GM12878 (cell line): ENCODE data around the gene HAVCR1. TPM values are rescaled to one million over a fixed set of nuclear protein-coding genes. Genes with fewer than 3 reads are reported as not detected.

Source experiments
- ATAC-seq: fragments of 200-7000 bp; cut with Tn5 transposase; 3 replicates; pipeline ENCODE4 v1.9.1; 2020; ENCODE audit warnings: mild to moderate bottlenecking, moderate library complexity
- BruUV-seq: library from RNA; stranded (reverse); fragments of 400-500 nt; replicated peaks from 2 replicates; lab custom pipeline; 2021; lab: Mats Ljungman, UMichigan
- CTCF ChIA-PET: fragments of 300-600 bp; sonication (Branson Sonifier 250); formaldehyde crosslinking; extraction: SDS; loops from one replicate; lab custom pipeline; 2021; ENCODE audit warnings: inconsistent platforms; lab: Yijun Ruan, JAX
- POLR2A ChIA-PET: fragments of 350-600 bp; formaldehyde crosslinking; extraction: SDS; loops from one replicate; lab custom pipeline; 2021; ENCODE audit warnings: inconsistent platforms; lab: Charles Lee
- RAD21 ChIA-PET: fragments of 300-600 bp; sonication (Branson Sonifier 250); formaldehyde crosslinking; loops from one replicate; lab custom pipeline; 2023; ENCODE audit warnings: antibody characterized with exemption; ENCODE audit not compliant: unreplicated experiment; lab: Charles Lee
- SMC1A ChIA-PET: fragments of 300-600 bp; sonication (Branson Sonifier 250); formaldehyde crosslinking; loops from one replicate; lab custom pipeline; 2023; ENCODE audit not compliant: unreplicated experiment, uncharacterized antibody; lab: Charles Lee
- DNase-seq: peaks from one replicate; pipeline ENCODE4 v3.0.0-alpha.2; 2011; ENCODE audit warnings: low read depth, low spot score
- FAIRE-seq: peaks from 3 replicates; lab custom pipeline; 2011; peaks lifted over from hg19 to GRCh38; lab: Jason Lieb, UNC
- H2AFZ ChIP-seq: 2 replicates; pipeline ENCODE4 v1.6.0; 2011; ENCODE audit warnings: low read depth, low read length, control low read depth; ENCODE audit not compliant: control insufficient read depth
- H3K27ac ChIP-seq: 2 replicates; pipeline ENCODE4 v1.5.1; 2011; ENCODE audit warnings: control low read depth; ENCODE audit not compliant: control insufficient read depth, insufficient read depth
- H3K27me3 ChIP-seq, 2 experiments: replicated peaks in 1 of 2; 2 replicates each; pipeline versions ENCODE4 v1.6.0 to v1.6.1; 2011; ENCODE audit warnings: low read length in 1 of 2; ENCODE audit not compliant: control insufficient read depth in 2 of 2, insufficient read depth in 2 of 2
- H3K36me3 ChIP-seq, 2 experiments: 2 replicates each; pipeline ENCODE4 v1.5.1; 2011; ENCODE audit warnings: low read length in 1 of 2; ENCODE audit not compliant: control insufficient read depth in 2 of 2, insufficient read depth in 2 of 2
- H3K4me1 ChIP-seq: 2 replicates; pipeline ENCODE4 v1.6.1; 2011; ENCODE audit warnings: mild to moderate bottlenecking, low read length, moderate library complexity, mixed read lengths; ENCODE audit not compliant: control insufficient read depth, insufficient read depth
- H3K4me2 ChIP-seq: 2 replicates; pipeline ENCODE4 v1.6.0; 2011; ENCODE audit warnings: control low read depth; ENCODE audit not compliant: control insufficient read depth, insufficient read depth
- H3K4me3 ChIP-seq: fragments of 200-600 bp; sonication (generic); 2 replicates; pipeline ENCODE4 v1.5.1; 2016
- H3K79me2 ChIP-seq: 2 replicates; pipeline ENCODE4 v1.6.0; 2011; ENCODE audit warnings: low read length; ENCODE audit not compliant: control insufficient read depth, insufficient read depth
- H3K9ac ChIP-seq: 2 replicates; pipeline ENCODE4 v1.8.0; 2011; ENCODE audit warnings: low read length, control low read depth, mixed read lengths; ENCODE audit not compliant: control insufficient read depth, insufficient read depth
- H3K9me3 ChIP-seq: replicated peaks from 3 replicates; pipeline ENCODE4 v1.5.1; 2011; ENCODE audit warnings: mild to moderate bottlenecking, low read length; ENCODE audit not compliant: control insufficient read depth, insufficient read depth
- H4K20me1 ChIP-seq: 2 replicates; pipeline ENCODE4 v1.6.0; 2011; ENCODE audit not compliant: control insufficient read depth, insufficient read depth
- ATF7 ChIP-seq: fragments of 450-650 bp; IDR thresholded peaks from 2 replicates; pipeline ENCODE4 v1.6.1; 2016; ENCODE audit warnings: low read depth, mild to moderate bottlenecking
- CHD1 ChIP-seq: IDR thresholded peaks from 2 replicates; pipeline ENCODE4 v1.6.1; 2012; ENCODE audit warnings: low read depth, low read length, improper control_type of control experiment
- CREB1 ChIP-seq: IDR thresholded peaks from 2 replicates; pipeline ENCODE4 v1.6.1; 2012; ENCODE audit warnings: low read depth, mild to moderate bottlenecking, inconsistent platforms
- FOXM1 ChIP-seq: IDR thresholded peaks from 2 replicates; pipeline ENCODE4 v1.6.1; 2012; ENCODE audit warnings: low read depth, mild to moderate bottlenecking, inconsistent platforms, low read length, moderate library complexity
- HCFC1 ChIP-seq: fragments of 150-350 bp; IDR thresholded peaks from 2 replicates; pipeline ENCODE4 v1.6.1; 2014; ENCODE audit warnings: low read length
- HDGF ChIP-seq: fragments of 450-650 bp; IDR thresholded peaks from 2 replicates; pipeline ENCODE4 v1.6.1; 2016; ENCODE audit warnings: antibody characterized with exemption
- NFXL1 ChIP-seq: fragments of 450-650 bp; IDR thresholded peaks from 2 replicates; pipeline ENCODE4 v1.6.1; 2017; ENCODE audit warnings: antibody characterized with exemption, mild to moderate bottlenecking, borderline replicate concordance
- SMAD1 ChIP-seq: fragments of 450-650 bp; IDR thresholded peaks from 2 replicates; pipeline ENCODE4 v1.6.1; 2018; ENCODE audit warnings: mild to moderate bottlenecking, low read depth; ENCODE audit not compliant: partially characterized antibody
- SPI1 ChIP-seq: IDR thresholded peaks from 2 replicates; pipeline ENCODE4 v1.6.1; 2011; ENCODE audit warnings: low read depth, mild to moderate bottlenecking, low read length, moderate library complexity, borderline replicate concordance; ENCODE audit not compliant: insufficient read depth
- SREBF2 ChIP-seq: IDR thresholded peaks from 2 replicates; pipeline ENCODE4 v1.6.1; 2012; ENCODE audit warnings: mild to moderate bottlenecking, low read length
- ZNF274 ChIP-seq: IDR thresholded peaks from one replicate; pipeline ENCODE4 v1.8.0; 2011; ENCODE audit not compliant: insufficient read length, insufficient read depth
- WGBS: methylation state at CpG from one replicate; pipeline ENCODE4 v1.1.6; 2016; ENCODE audit warnings: low lambda C conversion rate; ENCODE audit not compliant: insufficient replicate concordance, insufficient coverage; ENCODE audit errors: missing lambda C conversion rate; 5-methylcytosine and 5-hydroxymethylcytosine counted together
- in situ Hi-C: fragments of 300-500 bp; cut with MboI; formaldehyde crosslinking; loops from 9 replicates; pipeline ENCODE4 v1.14.3; 2018; ENCODE audit warnings: mixed read lengths
- intact Hi-C: fragments of 100-400 bp; cut with micrococcal nuclease; formaldehyde crosslinking; loops from one replicate; pipeline ENCODE4 v1.14.2; 2022; ENCODE audit not compliant: unreplicated experiment
- polyA plus RNA-seq, 11 experiments: library from polyadenylated mRNA; depleted of rRNA in 4 of 11; unstranded in 6 of 11; stranded (reverse) in 5 of 11; fragments of >200 nt; fragmentation: Nextera tagmentation in 4 of 11; fragmentation: Illumina TruSeq in 1 of 11; extraction: Ambion mirVana in 4 of 11; extraction: Trizol in 1 of 11; gene quantifications; 1 replicate in 1 of 11; 2 replicates in 10 of 11; pipeline versions ENCODE4 v1.2.1 to v1.2.3, GENCODE V29; 2011 to 2016; ENCODE audit warnings: inconsistent platforms in 2 of 11, missing spikeins in 2 of 11, low read depth in 1 of 11
- total RNA-seq, 4 experiments: library from RNA; depleted of rRNA in 3 of 4; stranded (reverse); fragments of >200 nt in 3 of 4; fragmentation: Illumina TruSeq in 1 of 4; extraction: Trizol in 1 of 4; gene quantifications; 2 replicates each; pipeline versions ENCODE4 v1.2.1 to v1.2.3, GENCODE V29; 2013 to 2021
- TF ChIP-seq, protein P1 (sequence below): fragments of 450-650 bp; IDR thresholded peaks from 2 replicates; pipeline ENCODE4 v1.6.1; 2017; ENCODE audit warnings: mild to moderate bottlenecking, low read depth, inconsistent platforms; ENCODE audit not compliant: poor library complexity, severe bottlenecking
- TF ChIP-seq, protein P2 (sequence below): fragments of 450-650 bp; IDR thresholded peaks from 2 replicates; pipeline ENCODE4 v1.6.1; 2014; ENCODE audit warnings: mild to moderate bottlenecking
- TF ChIP-seq, protein P3 (sequence below): fragments of 450-650 bp; conservative IDR thresholded peaks from 2 replicates; pipeline ENCODE4 v1.6.1; 2017; ENCODE audit warnings: mild to moderate bottlenecking, moderate library complexity

The HAVCR1 gene
- total and polyA plus RNA-seq, 10 of the 15 experiments (the other 5 are each of a cell fraction or from before 2014, with no cell fraction given): 0.08 to 0.45 TPM; not detected in 8

DNA sequence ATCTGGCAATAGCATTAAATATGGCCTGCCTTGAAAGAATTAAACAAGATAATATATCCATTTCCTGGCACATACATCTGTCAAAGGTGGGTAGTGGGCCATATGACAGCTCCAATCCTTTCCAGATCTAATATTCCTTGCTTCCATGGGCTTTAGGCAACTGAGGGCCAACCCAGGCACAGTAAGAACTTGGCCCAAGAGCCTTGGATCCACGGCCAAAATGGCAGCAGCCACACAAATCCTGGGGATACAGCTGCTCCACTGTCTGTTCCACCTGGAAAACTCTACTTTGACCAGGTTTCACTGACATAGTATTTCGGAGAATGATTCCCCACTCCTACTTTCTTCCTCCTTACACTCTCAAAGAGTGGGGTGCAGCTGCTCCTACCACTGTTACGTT, 13.3 kb downstream of the HAVCR1 start:
- no peaks in the 10 kb centered on the region for H3K9me3 ChIP-seq
- no TSS peak for BruUV-seq
- TF ChIP-seq ZNF274 (no peak), HCFC1 (no peak), SMAD1 (no peak), SPI1 (no peak), SREBF2 (no peak), NFXL1 (no peak), CHD1 (no peak), HDGF (no peak), ATF7 (no peak), CREB1 (no peak), FOXM1 (no peak)
- TF ChIP-seq, protein P1, sequence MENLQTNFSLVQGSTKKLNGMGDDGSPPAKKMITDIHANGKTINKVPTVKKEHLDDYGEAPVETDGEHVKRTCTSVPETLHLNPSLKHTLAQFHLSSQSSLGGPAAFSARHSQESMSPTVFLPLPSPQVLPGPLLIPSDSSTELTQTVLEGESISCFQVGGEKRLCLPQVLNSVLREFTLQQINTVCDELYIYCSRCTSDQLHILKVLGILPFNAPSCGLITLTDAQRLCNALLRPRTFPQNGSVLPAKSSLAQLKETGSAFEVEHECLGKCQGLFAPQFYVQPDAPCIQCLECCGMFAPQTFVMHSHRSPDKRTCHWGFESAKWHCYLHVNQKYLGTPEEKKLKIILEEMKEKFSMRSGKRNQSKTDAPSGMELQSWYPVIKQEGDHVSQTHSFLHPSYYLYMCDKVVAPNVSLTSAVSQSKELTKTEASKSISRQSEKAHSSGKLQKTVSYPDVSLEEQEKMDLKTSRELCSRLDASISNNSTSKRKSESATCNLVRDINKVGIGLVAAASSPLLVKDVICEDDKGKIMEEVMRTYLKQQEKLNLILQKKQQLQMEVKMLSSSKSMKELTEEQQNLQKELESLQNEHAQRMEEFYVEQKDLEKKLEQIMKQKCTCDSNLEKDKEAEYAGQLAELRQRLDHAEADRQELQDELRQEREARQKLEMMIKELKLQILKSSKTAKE: no peak
- TF ChIP-seq, protein P2, sequence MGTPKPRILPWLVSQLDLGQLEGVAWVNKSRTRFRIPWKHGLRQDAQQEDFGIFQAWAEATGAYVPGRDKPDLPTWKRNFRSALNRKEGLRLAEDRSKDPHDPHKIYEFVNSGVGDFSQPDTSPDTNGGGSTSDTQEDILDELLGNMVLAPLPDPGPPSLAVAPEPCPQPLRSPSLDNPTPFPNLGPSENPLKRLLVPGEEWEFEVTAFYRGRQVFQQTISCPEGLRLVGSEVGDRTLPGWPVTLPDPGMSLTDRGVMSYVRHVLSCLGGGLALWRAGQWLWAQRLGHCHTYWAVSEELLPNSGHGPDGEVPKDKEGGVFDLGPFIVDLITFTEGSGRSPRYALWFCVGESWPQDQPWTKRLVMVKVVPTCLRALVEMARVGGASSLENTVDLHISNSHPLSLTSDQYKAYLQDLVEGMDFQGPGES: no peak
- TF ChIP-seq, protein P3, sequence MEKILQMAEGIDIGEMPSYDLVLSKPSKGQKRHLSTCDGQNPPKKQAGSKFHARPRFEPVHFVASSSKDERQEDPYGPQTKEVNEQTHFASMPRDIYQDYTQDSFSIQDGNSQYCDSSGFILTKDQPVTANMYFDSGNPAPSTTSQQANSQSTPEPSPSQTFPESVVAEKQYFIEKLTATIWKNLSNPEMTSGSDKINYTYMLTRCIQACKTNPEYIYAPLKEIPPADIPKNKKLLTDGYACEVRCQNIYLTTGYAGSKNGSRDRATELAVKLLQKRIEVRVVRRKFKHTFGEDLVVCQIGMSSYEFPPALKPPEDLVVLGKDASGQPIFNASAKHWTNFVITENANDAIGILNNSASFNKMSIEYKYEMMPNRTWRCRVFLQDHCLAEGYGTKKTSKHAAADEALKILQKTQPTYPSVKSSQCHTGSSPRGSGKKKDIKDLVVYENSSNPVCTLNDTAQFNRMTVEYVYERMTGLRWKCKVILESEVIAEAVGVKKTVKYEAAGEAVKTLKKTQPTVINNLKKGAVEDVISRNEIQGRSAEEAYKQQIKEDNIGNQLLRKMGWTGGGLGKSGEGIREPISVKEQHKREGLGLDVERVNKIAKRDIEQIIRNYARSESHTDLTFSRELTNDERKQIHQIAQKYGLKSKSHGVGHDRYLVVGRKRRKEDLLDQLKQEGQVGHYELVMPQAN: no peak
- 35% methylated on average over 3 of the region's 3 CpGs for WGBS
- FAIRE-seq: no peak
- in situ Hi-C loops (no loop called here), intact Hi-C loops (no loop called here)
- no peak overlapping the region for H3K4me3 ChIP-seq
- DNase-seq: no peak
- ChIA-PET SMC1A (interaction anchor here (1.0 to 1.1 kb wide), 3 partner anchors 10 to 207 kb away, joined by 3 read pairs; no protein-coding TSS in a partner anchor), CTCF (interaction anchor here (1.1 to 2.2 kb wide), 2 partner anchors 17 to 86 kb away, joined by 5 read pairs; no protein-coding TSS in a partner anchor), RAD21 (no interaction called here), POLR2A (no interaction called here)
- H3K4me1 ChIP-seq: no peaks in the 10 kb centered on the region
- H3K4me2 ChIP-seq: no peak overlapping the region
- H4K20me1 ChIP-seq: no peaks in the 10 kb centered on the region
- no peaks in the 10 kb centered on the region for H3K27me3 ChIP-seq
- no peak overlapping the region for H2AFZ ChIP-seq
- no peaks in the 10 kb centered on the region for H3K79me2 ChIP-seq
- no peaks in the 10 kb centered on the region for H3K36me3 ChIP-seq
- no peak overlapping the region for H3K9ac ChIP-seq
- ATAC-seq: no peak
- no peak overlapping the region for H3K27ac ChIP-seq
